GM19099 (cell line): ENCODE results near the gene METTL26.

Source experiments
- POLR2A ChIP-seq: IDR thresholded peaks from 3 replicates; pipeline ENCODE4 v1.6.1; 2011; ENCODE audit warnings: low read depth; ENCODE audit not compliant: insufficient read length; ENCODE audit errors: extremely low read depth

METTL26 gene

GRCh38 chr16:591892-592517 is 44.1 kb downstream of the METTL26 start:
- no peak for TF ChIP-seq POLR2A

GRCh38 chr16:591231-591630 is 44.9 kb downstream of the METTL26 start:
- no peak for TF ChIP-seq POLR2A

- no peak for TF ChIP-seq POLR2A
These were observed 45.3 kb downstream of the METTL26 start for GRCh38 chr16:590815-591200.

GRCh38 chr16:590188-590814 is 45.8 kb downstream of the METTL26 start:
- no peak for TF ChIP-seq POLR2A

- TF ChIP-seq POLR2A = no peak
These were observed 46.4 kb downstream of the METTL26 start, which contains the start of gene RAB40C for GRCh38 chr16:589658-590187. Gene RAB40C (plus strand): TSS chr16:590066. CDS start chr16:590292, 226 bp downstream.

- peak; percentile 90 for TF ChIP-seq POLR2A
These were observed 47.0 kb downstream of the METTL26 start for GRCh38 chr16:588889-589657.

GRCh38 chr16:588639-588888 is 47.5 kb downstream of the METTL26 start:
- no peak for TF ChIP-seq POLR2A

GRCh38 chr16:586645-587590 is 49.2 kb downstream of the METTL26 start:
- TF ChIP-seq POLR2A = no peak

- TF ChIP-seq POLR2A = no peak
These were observed 50.0 kb downstream of the METTL26 start for GRCh38 chr16:586047-586644.

GRCh38 chr16:585351-585750 is 50.8 kb downstream of the METTL26 start:
- TF ChIP-seq POLR2A = no peak
